Central memory CD4-positive, alpha-beta T cell (primary cell): Measurements from ENCODE around the gene HERC4.

ENCODE experiments used
- DNase-seq: peaks from one replicate; pipeline ENCODE4 v3.0.0; 2022

The HERC4 gene

GRCh38 chr10:67959839-67960476, 115.1 kb downstream of the HERC4 start:
- no peak for DNase-seq

- no peak for DNase-seq
These were observed 119.5 kb downstream of the HERC4 start for GRCh38 chr10:67955614-67956013.

- no peak for DNase-seq
These were observed 131.2 kb downstream of the HERC4 start for GRCh38 chr10:67943917-67944316.

- DNase-seq: no peak
These were observed 138.7 kb downstream of the HERC4 start for GRCh38 chr10:67936416-67936815.

- no peak for DNase-seq
These were observed 139.9 kb downstream of the HERC4 start for GRCh38 chr10:67935223-67935622.

GRCh38 chr10:67934336-67934735, 140.7 kb downstream of the HERC4 start:
- DNase-seq: no peak

- no peak for DNase-seq
These were observed 141.9 kb downstream of the HERC4 start for GRCh38 chr10:67933199-67933598.

GRCh38 chr10:67926951-67927350, 148.1 kb downstream of the HERC4 start:
- no peak for DNase-seq

- no peak for DNase-seq
These were observed 149.6 kb downstream of the HERC4 start for GRCh38 chr10:67925449-67926005.

- no peak for DNase-seq
These were observed 150.9 kb downstream of the HERC4 start for GRCh38 chr10:67924136-67924535.

GRCh38 chr10:67923551-67923950, 151.5 kb downstream of the HERC4 start:
- no peak for DNase-seq

GRCh38 chr10:67921065-67921464, 154.0 kb downstream of the HERC4 start:
- DNase-seq: no peak

GRCh38 chr10:67917679-67918078, 157.4 kb downstream of the HERC4 start:
- DNase-seq: no peak

- no peak for DNase-seq
These were observed 157.9 kb downstream of the HERC4 start for GRCh38 chr10:67917169-67917568.

GRCh38 chr10:67914777-67915340, 160.2 kb downstream of the HERC4 start:
- no peak for DNase-seq

- DNase-seq: no peak
These were observed 162.6 kb downstream of the HERC4 start for GRCh38 chr10:67912331-67912946.

GRCh38 chr10:67903581-67903980, 171.5 kb downstream of the HERC4 start:
- DNase-seq: no peak

- DNase-seq: no peak
These were observed 181.4 kb downstream of the HERC4 start for GRCh38 chr10:67893637-67894036.

- DNase-seq: peak; percentile 79
These were observed 190.0 kb downstream of the HERC4 start for GRCh38 chr10:67884842-67885670.

- peak; percentile 93 for DNase-seq
These were observed 190.7 kb downstream of the HERC4 start, which contains the start of gene SIRT1 for GRCh38 chr10:67884313-67884841. Gene SIRT1, plus strand, starts transcription at chr10:67884656. Its CDS starts 66 bp downstream, at chr10:67884722.

GRCh38 chr10:67883710-67884312, 191.3 kb downstream of the HERC4 start:
- no peak for DNase-seq

- no peak for DNase-seq
These were observed 196.9 kb downstream of the HERC4 start for GRCh38 chr10:67878133-67878532.
